Embryonic facial prominence (tissue), 1 donor: ENCODE results near the gene GCC2.
A peak's percentile ranks its signal among the peaks of the same experiment; 100 is the strongest.
"Not testable (repeated sequence)": the region's sequence is repeated elsewhere in the genome, so short reads cannot be mapped to it uniquely, and the experiment has no call there.

ENCODE experiments used
- DNase-seq: peaks from one replicate; pipeline ENCODE4 v3.0.0-alpha.2; 2016; ENCODE audit errors: extremely low spot score

The GCC2 gene

GRCh38 chr2:108444941-108445840 is 3.8 kb upstream of the GCC2 start:
- no peak for DNase-seq

GRCh38 chr2:108446703-108447102 is 2.3 kb upstream of the GCC2 start:
- no peak for DNase-seq

DNA sequence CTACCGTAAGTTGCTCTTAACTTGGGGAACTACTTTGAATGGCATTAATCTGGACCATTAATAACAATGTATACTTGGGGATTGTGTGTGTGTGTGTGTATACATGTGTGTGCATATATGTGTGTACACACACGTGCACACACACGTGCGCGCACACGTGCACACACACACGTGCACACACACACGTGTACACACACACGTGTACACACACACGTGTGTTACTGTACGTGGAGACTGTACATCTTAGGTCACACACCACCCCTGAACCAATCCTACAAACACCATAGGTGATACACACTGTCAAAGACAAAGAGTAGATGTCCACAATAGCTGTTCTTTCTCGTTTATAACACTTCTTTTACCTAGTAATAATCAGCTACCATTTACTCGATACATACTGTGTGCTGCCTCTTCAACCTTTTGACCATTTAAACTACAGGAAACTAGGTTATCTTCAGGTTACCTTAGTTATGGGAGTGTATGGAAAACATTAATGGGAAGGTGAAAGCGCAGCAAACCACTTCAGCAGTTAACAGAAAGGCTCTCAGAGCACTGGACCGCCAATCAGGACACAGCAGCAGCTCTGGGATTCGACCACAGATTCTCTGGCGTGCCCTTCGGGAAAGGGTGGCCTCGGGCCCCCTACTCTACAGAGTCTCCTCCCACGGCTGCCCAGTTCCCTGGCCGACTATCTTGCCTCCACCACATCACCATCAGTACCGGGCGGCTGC is 894 bp upstream of the GCC2 start:
- DNase-seq = no peak

DNA sequence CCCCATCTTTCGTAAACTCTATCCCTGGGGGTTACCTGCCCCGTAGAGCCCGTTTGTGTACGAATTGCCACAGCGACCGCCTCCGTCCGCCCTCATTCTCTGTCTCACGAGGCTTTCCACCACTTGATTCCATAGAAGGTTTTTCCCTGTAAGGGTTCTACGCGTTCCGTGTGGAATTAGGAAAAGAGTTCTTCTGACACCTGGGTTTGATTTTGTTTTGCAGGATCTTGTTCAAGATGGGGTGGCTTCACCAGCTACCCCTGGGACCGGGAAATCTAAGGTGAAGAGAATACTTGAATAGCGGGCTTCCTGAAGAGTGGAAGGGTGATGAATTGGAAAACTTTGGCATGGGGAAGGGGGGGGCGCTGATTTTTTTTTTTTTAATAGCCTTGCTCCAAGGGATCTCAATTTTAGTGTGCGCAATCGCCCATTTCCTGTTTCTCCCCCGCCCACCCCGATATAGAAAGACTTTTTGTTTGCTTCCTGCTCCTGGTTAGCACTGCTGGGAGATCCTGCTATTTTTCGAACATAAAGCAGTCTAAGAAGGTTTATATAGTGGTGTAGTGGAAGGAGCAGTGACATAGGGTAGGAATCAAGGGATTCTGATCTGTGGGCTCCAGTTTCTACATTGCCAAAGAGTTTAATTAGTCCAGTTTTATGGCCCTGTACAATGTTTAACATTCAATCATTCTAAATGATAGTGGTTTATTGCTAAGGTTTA is 564 bp downstream of the GCC2 start:
- peak; percentile 16 for DNase-seq

GRCh38 chr2:108450863-108451262 is 1.9 kb downstream of the GCC2 start:
- no peak for DNase-seq

DNA sequence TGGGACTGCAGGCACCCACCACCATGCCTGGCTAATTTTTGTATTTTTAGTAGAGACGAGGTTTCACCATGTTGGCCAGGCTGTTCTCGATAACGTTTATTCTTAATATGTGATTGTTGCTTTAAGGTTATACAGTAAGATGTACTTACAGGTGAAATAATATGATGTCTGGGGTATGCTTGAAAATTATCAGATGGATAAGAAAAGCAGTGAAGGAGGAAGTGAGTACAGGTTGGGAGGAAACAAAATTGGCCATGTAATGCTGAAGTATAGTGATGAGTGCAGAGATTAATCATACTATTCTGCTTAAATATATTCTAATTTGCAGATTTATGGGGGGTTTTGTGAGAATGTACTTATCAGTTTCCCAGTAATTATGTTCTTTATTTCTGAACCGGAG is 3.0 kb downstream of the GCC2 start:
- no peak for DNase-seq

DNA sequence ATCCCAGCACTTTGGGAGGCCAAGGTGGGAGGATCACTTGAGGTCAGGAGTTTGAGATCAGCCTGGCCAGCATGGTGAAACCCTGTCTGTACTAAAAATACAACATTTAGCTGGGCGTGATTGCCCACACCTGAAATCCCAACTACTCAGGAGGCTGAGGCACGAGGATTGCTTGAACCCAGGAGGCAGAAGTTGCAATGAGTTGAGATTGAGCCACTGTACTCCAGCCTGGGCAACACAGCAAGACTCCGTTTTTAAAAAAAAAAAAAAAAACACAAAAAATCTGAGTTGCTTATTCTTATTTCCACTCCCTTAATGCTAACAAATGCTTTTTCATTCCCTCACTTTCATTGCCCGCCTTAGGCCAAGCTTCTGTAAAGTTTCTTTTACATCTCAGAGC is 4.5 kb downstream of the GCC2 start:
- not testable (repeated sequence) for DNase-seq

- no peak for DNase-seq
These were observed 5.4 kb downstream of the GCC2 start for GRCh38 chr2:108454440-108454839.

DNA sequence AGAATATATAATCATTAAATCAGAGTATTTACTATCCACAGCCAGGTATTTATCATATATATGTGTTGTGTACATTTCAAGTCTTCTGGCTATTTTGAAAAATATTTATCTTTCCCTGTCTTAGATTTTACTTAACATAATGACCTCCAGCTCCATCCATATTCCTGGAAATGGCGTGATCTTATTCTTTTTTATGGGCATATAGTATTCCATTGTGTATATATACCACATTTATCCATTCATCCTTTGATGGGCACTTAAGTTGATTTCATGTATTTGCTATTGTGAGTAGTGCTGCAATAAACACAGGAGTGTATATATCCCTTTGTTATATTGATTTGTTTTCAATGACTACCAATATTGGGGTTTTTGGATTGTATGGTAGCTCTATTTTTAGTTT is 6.6 kb downstream of the GCC2 start:
- DNase-seq = no peak

DNA sequence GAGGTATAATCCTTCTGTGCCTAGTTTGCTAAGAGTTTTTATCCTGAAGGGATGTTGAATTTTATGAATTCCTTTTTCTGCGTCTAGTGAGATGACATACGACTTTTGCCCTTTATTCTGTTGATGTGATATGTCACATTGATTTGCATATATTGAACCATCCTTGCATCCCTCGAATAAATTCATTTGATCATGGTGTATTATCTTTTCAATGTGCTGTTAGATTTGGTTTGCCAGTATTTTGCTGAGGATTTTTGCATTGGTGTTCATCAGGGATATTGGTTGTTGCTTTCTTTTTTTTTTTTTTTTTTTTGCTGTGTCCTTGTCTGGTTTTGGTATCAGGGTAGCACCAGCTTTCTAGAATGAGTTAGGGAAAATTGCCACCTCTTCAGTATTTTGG is 9.1 kb downstream of the GCC2 start:
- DNase-seq = no peak

DNA sequence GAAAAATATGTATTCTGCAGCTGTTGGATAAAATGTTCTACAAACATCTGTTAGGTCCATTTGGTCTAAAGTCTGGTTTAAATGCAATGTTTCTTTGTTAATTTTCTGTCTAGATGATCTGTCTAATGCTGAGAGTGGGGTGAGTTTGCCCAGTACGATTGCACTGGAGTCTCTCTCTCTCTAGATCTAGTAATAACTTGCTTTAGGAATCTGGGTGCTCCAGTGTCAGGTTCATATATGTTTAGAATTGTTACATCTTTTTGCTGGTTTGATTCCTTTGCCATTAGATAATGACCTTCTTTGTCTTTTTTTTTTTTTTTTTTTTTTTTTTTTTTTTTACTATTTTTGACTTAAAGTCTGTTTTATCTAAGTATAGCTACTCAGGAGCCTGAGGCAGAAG is 10.4 kb downstream of the GCC2 start:
- DNase-seq = no peak

DNA sequence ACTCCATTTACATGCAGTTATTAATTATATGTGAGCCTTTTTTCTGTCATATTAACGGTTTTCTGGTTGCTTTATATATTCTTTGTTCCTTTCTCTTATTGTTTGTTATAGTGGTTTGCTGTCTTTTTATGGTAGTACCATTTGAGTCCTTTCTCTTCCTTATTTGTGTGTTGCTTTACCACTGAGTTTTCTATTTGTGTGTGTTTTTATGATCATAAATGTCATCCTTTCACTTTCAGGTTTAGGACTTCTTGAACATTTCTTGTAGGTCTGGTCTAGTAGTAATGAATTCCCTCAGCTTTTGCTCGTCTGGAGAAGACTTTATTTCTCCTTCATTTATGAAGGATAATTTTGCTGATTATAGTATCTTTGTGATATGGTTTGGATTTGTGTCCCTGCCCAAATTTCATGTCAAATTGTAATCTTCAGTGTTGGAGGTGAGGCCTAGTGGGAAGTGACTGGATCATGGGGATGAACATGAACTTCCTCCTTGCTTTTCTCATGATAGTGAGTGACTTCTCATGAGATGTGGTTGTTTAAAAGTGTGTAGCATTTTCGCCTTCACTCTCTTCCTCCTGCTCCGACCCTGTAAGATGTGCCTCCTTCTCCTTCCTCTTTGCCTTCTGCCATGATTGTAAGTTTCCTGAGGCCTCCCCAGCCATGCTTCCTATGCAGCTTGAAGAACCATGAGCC is 11.5 kb downstream of the GCC2 start:
- no peak for DNase-seq

- no peak for DNase-seq
These were observed 28.1 kb downstream of the GCC2 start for GRCh38 chr2:108477099-108477498.

DNA sequence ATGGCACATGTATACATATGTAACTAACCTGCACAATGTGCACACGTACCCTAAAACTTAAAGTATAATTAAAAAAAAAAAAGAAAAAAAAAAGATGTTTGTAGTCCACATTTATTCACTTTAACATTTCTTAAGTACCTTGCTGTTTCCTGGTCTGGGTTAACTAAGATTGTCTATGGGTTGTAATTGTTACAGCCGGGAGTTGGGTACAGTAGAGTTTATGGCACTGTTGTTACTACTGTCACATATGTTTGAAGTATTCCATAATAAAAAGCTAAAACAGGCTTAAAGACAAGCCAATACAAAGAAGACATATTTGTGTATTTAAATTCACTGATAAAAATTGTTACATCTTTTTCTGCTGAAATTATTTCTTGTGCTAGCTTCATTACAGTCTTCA is 36.2 kb downstream of the GCC2 start:
- no peak for DNase-seq

- DNase-seq = no peak
These were observed 41.6 kb downstream of the GCC2 start for GRCh38 chr2:108490506-108491122.

GRCh38 chr2:108491848-108492247 is 42.8 kb downstream of the GCC2 start:
- DNase-seq = no peak

DNA sequence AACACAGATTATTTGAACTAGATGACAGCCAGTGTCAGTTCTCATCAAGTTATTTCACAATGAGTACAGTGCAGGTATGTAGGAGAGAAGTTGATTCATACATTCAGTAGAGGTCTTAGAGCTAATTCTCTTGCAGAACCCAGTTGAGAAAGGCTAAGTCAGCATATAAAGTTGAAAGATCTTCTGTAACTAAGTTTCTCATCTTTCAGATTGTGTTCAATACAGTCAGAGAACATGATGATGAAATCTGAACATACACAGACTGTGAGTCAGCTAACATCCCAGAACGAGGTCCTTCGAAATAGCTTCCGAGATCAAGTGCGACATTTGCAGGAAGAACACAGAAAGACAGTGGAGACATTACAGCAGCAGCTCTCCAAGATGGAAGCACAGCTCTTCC is 43.4 kb downstream of the GCC2 start:
- DNase-seq = no peak

DNA sequence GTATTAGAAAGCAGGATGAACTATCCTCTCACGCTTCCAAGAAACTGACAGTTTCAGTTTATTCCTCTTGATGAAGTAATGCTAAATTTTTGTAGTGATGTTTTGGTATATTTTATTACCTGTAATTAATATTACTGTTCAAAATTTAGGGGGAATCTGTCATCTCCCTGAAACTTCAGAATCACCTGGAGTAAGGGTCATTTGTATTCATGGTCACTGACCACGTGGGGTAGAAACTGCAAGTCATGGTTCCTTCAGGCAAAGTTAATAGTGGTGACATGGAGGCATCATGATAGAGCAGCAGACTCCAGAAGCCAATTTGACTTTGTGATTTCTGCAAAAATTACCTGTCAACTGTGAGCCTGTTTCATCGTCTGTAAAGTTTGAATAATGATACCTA is 47.2 kb downstream of the GCC2 start:
- not testable (repeated sequence) for DNase-seq

DNA sequence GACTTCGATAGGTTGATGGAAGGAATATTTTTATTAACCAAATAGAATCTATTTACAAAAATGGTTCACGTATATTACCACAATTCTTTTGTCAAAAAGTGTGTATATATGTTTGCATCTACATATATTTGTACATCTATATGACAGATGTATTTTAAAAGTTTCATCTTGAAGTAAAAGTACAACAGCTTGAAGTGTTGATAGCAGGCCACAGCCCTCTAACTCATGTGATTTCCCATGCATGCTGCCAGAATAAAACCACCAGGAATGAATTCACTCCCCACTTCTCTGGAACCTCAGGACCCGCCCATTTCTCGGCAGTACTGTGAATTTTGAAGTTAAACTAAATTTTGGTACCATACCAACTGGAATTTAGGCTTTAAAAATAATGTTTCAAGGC is 58.6 kb downstream of the GCC2 start:
- DNase-seq = not testable (repeated sequence)

- not testable (repeated sequence) for DNase-seq
These were observed 63.4 kb downstream of the GCC2 start for GRCh38 chr2:108512431-108512830.

- not testable (repeated sequence) for DNase-seq
These were observed 65.5 kb downstream of the GCC2 start for GRCh38 chr2:108514478-108514877.
